Brain microvascular endothelial cell (primary cell): ENCODE results near the gene DCC.

Experiments
- DNase-seq: peaks from one replicate; pipeline ENCODE4 v3.0.0-alpha.2; 2020
- H3K27ac ChIP-seq: fragments of 250-450 bp; sonication (Bioruptor Pico); 2 replicates; pipeline ENCODE4 v1.5.1; 2020; ENCODE audit warnings: mild to moderate bottlenecking, moderate library complexity
- H3K27me3 ChIP-seq: fragments of 250-450 bp; sonication (Bioruptor Pico); replicated peaks from 2 replicates; pipeline ENCODE4 v1.5.1; 2020; ENCODE audit warnings: mild to moderate bottlenecking
- H3K36me3 ChIP-seq: fragments of 250-450 bp; sonication (Bioruptor Pico); replicated peaks from 2 replicates; pipeline ENCODE4 v1.5.1; 2020; ENCODE audit warnings: mild to moderate bottlenecking
- H3K4me3 ChIP-seq: 2 replicates; pipeline ENCODE4 v1.5.1; 2011; ENCODE audit warnings: low read depth, mild to moderate bottlenecking, control low read depth, low read length, moderate library complexity
- in situ Hi-C: cut with HindIII; loops from 2 replicates; pipeline ENCODE4 v1.10.0; 2017; ENCODE audit warnings: low sequenced_read_pairs, low pct_ligation_motif_present
- TF ChIP-seq, protein P1 (sequence below): IDR thresholded peaks from 2 replicates; pipeline ENCODE4 v1.5.1; 2011; ENCODE audit warnings: low read depth, mild to moderate bottlenecking, moderate library complexity, low read length, control low read depth, inconsistent platforms; ENCODE audit errors: missing control alignments

Gene DCC

DNA sequence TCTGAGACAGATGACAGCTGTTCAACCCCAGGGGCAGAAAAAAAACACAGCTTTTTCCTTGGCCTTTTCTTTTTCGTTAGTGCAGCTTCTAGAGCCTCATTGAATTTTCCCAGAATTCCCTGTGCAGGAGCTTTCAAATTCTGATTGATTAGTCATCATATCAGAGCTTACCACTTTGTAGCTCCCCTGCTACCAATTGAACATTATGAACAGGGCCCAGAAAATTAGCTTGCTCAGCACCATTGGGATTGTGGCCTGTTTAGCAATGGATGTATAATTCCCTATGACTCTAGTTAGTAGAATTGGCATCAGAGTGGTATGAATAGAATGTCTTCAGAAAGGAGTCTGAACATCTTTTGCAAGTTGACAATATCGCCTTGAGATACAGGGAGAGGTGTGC lies 631.1 kb downstream of the DCC start:
- in situ Hi-C loops = no loop called here
- TF ChIP-seq, protein P1, sequence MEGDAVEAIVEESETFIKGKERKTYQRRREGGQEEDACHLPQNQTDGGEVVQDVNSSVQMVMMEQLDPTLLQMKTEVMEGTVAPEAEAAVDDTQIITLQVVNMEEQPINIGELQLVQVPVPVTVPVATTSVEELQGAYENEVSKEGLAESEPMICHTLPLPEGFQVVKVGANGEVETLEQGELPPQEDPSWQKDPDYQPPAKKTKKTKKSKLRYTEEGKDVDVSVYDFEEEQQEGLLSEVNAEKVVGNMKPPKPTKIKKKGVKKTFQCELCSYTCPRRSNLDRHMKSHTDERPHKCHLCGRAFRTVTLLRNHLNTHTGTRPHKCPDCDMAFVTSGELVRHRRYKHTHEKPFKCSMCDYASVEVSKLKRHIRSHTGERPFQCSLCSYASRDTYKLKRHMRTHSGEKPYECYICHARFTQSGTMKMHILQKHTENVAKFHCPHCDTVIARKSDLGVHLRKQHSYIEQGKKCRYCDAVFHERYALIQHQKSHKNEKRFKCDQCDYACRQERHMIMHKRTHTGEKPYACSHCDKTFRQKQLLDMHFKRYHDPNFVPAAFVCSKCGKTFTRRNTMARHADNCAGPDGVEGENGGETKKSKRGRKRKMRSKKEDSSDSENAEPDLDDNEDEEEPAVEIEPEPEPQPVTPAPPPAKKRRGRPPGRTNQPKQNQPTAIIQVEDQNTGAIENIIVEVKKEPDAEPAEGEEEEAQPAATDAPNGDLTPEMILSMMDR = no peak

DNA sequence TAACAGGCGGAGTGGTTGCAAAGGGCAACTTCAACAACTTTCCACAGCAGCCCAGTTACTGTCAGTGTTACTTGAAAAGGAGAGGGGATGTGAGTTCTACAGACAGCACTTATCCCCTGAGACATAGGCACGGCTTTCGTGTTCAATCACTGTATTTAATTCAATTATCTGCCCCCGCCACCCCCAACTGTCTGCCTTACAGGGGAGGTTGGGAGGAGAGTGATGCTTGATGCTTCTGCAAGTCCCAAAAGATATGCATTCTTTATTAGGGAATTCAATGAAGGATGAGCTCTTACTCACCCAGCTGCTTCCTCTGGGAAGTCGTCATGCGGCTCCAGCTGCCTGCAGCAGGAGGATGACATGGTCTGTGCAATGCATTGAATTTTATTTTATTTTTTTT lies 639.9 kb downstream of the DCC start:
- in situ Hi-C loops = no loop called here

More for the DNA sequence above, 631.1 kb downstream of the DCC start:
- DNase-seq = no peak
- Histone ChIP-seq H3K27me3 (no peaks in the 10 kb centered on the region), H3K36me3 (no peaks in the 10 kb centered on the region), H3K27ac (no peak overlapping the region), H3K4me3 (no peak overlapping the region)

DNA sequence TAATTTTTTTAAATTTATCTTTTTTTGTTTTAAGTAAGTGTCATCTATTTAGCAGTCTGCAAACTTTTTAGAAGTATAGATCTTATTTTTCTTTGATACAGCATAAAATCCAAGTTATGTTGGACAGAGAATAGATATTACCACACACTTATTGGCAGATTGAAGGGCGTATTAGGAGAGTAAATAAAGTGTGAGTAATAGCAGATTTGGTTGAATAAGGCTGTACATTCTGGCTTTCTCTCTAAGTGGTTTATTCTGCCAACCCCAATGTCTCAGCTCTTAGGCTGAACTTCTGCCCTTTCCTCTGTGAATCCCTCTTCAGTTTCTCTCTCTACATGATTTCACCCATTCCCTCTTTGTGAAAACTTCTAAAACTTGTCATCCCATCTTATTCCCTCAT lies 651.2 kb downstream of the DCC start:
- TF ChIP-seq, protein P1 = no peak
- no peak for DNase-seq
- Histone ChIP-seq H3K36me3 (no peaks in the 10 kb centered on the region), H3K4me3 (no peak overlapping the region), H3K27ac (no peak overlapping the region), H3K27me3 (no peaks in the 10 kb centered on the region)
- in situ Hi-C loops = no loop called here

More for the DNA sequence above, 639.9 kb downstream of the DCC start:
- Histone ChIP-seq H3K27ac (no peak overlapping the region), H3K4me3 (no peak overlapping the region), H3K36me3 (no peaks in the 10 kb centered on the region), H3K27me3 (no peaks in the 10 kb centered on the region)
- TF ChIP-seq, protein P1 = no peak
- no peak for DNase-seq

DNA sequence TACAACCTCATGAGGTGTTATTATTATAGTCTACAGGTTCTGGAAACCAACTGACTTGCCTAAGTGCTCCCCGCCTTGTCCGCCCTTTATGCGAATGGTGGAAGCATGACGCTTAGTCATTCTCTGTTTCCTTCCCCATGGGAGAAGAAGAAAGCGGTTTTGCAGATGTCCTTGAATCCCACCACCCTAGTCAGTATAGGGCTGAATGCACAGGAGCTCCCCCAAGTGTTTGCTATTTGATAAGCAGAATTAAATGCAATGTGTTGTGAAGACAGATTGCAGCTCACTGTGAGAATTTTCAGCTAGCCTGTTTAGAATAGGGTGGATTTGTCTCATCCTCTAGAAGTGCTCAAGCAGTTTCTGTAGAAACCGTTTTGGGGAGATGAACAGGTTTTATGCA lies 652.0 kb downstream of the DCC start:
- TF ChIP-seq, protein P1 = no peak
- in situ Hi-C loops = no loop called here
- H3K4me3 ChIP-seq = no peak overlapping the region
- DNase-seq = no peak
- H3K27ac ChIP-seq = no peak overlapping the region
- H3K36me3 ChIP-seq = no peaks in the 10 kb centered on the region
- no peaks in the 10 kb centered on the region for H3K27me3 ChIP-seq

DNA sequence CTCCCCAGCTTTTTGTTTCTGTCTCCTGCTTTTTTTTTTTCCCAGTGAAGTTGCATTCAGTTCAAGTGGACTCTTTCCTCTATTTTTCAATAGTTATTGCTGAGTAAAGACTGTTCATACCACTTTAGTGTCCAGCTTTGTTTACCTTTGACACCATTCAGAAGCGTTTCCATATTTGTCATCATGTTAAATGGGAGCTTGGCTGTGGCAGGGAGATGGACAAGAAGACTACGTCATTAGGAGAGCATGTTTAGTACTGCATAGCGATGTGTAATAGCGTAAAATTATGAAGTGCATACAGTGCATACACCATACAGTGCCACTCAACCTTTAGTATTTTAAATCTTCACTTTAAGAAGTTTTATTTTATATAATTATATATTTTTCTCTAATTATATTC lies 655.9 kb downstream of the DCC start:
- TF ChIP-seq, protein P1 = no peak
- H3K27me3 ChIP-seq = no peaks in the 10 kb centered on the region
- in situ Hi-C loops = no loop called here
- no peak overlapping the region for H3K27ac ChIP-seq
- H3K36me3 ChIP-seq = no peaks in the 10 kb centered on the region
- DNase-seq = no peak
- H3K4me3 ChIP-seq = no peak overlapping the region

DNA sequence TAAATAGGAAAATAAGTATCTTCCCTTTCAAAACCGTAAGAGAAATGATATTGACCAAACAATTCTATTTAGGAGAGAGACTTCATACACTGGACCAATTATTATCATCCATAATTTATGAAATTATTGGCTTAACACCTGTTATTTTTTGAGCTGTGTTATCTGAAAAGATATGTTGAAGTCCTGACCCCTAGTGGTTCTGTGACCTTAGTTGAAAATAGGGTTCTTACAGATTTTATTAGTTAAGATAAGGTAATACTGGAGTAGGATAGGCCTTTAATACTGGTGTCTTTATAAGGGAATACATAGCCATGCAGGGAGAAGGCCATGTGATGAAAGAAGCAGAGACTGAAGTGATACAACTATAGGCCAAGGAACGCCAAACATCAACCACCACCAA lies 659.6 kb downstream of the DCC start:
- H3K27ac ChIP-seq = no peak overlapping the region
- H3K4me3 ChIP-seq = no peak overlapping the region
- TF ChIP-seq, protein P1 = no peak
- no peaks in the 10 kb centered on the region for H3K36me3 ChIP-seq
- in situ Hi-C loops = no loop called here
- no peak for DNase-seq
- H3K27me3 ChIP-seq = no peaks in the 10 kb centered on the region
